DMS114 treated with DMSO at 0.1 percent for 48 hours (cell line): ENCODE data around the gene YPEL1.
A peak's percentile ranks its signal among the peaks of the same experiment; 100 is the strongest.
"Not testable (repeated sequence)": the region's sequence is repeated elsewhere in the genome, so short reads cannot be mapped to it uniquely, and the experiment has no call there.

ENCODE experiments used
- DNase-seq: peaks from one replicate; lab custom pipeline; 2025; ENCODE audit not compliant: unreplicated experiment; lab: John Stamatoyannopoulos, UW

YPEL1 gene

GRCh38 chr22:21721195-21721852 is 14.3 kb downstream of the YPEL1 start:
- DNase-seq: not testable (repeated sequence)

GRCh38 chr22:21720191-21720859 is 15.3 kb downstream of the YPEL1 start:
- DNase-seq: not testable (repeated sequence)

GRCh38 chr22:21719024-21719423 is 16.6 kb downstream of the YPEL1 start:
- no peak for DNase-seq

GRCh38 chr22:21718499-21718898 is 17.1 kb downstream of the YPEL1 start:
- no peak for DNase-seq

- DNase-seq: not testable (repeated sequence)
Measured at GRCh38 chr22:21716395-21717122, 19.0 kb downstream of the YPEL1 start.

GRCh38 chr22:21714786-21715185 is 20.8 kb downstream of the YPEL1 start:
- DNase-seq: no peak

- DNase-seq: no peak
Measured at GRCh38 chr22:21714059-21714770, 21.4 kb downstream of the YPEL1 start.

GRCh38 chr22:21713428-21714058 is 22.1 kb downstream of the YPEL1 start:
- DNase-seq: no peak

- DNase-seq: peak; percentile 75
Measured at GRCh38 chr22:21712751-21713427, 22.7 kb downstream of the YPEL1 start.

- DNase-seq: no peak
Measured at GRCh38 chr22:21711851-21712250, 23.7 kb downstream of the YPEL1 start.

- DNase-seq: no peak
Measured at GRCh38 chr22:21710156-21710555, 25.4 kb downstream of the YPEL1 start.

- no peak for DNase-seq
Measured at GRCh38 chr22:21709688-21710087, 25.9 kb downstream of the YPEL1 start.

- no peak for DNase-seq
Measured at GRCh38 chr22:21708960-21709359, 26.6 kb downstream of the YPEL1 start.

- no peak for DNase-seq
Measured at GRCh38 chr22:21707677-21708076, 27.9 kb downstream of the YPEL1 start.

GRCh38 chr22:21703684-21704316 is 31.8 kb downstream of the YPEL1 start:
- no peak for DNase-seq

- no peak for DNase-seq
Measured at GRCh38 chr22:21702700-21703683, 32.6 kb downstream of the YPEL1 start.

GRCh38 chr22:21702094-21702493 is 33.5 kb downstream of the YPEL1 start:
- no peak for DNase-seq

GRCh38 chr22:21701384-21701971 is 34.1 kb downstream of the YPEL1 start:
- no peak for DNase-seq
